Psoas muscle (tissue), 8 donors: ENCODE data around the gene C1QB. TPM values are rescaled to one million over a fixed set of nuclear protein-coding genes. Genes with fewer than 3 reads are reported as not detected.

ENCODE experiments used
- ATAC-seq, 4 donors: fragments of 200-7000 bp; cut with Tn5 transposase; one replicate each; pipeline ENCODE4 v1.9.1; 2020; ENCODE audit warnings: moderate library complexity in 3 of 4, mild to moderate bottlenecking in 2 of 4
- DNase-seq, 2 donors: peaks; one replicate each; pipeline ENCODE4 v3.0.0-alpha.2; 2020
- H3K27ac ChIP-seq: fragments of 200-600 bp; one replicate; pipeline ENCODE4 v1.8.0; 2022
- H3K27me3 ChIP-seq, 3 donors: fragments of 200-600 bp in 1 of 3; one replicate each; pipeline versions ENCODE4 v1.6.1 to v1.8.0; 2013 to 2022; ENCODE audit warnings: low read length in 2 of 3, mild to moderate bottlenecking in 2 of 3, moderate library complexity in 1 of 3; ENCODE audit not compliant: insufficient read depth in 3 of 3
- H3K36me3 ChIP-seq, 2 donors: fragments of 200-600 bp in 1 of 2; one replicate each; pipeline versions ENCODE4 v1.6.1 to v1.8.0; 2013 to 2022; ENCODE audit warnings: low read depth in 1 of 2, mild to moderate bottlenecking in 1 of 2, moderate library complexity in 1 of 2; ENCODE audit not compliant: insufficient read depth in 1 of 2
- H3K4me1 ChIP-seq: fragments of 200-600 bp; one replicate; pipeline ENCODE4 v1.8.0; 2022
- H3K4me3 ChIP-seq: fragments of 200-600 bp; one replicate; pipeline ENCODE4 v1.8.0; 2022; ENCODE audit warnings: mild to moderate bottlenecking
- H3K9me3 ChIP-seq: fragments of 200-600 bp; one replicate; pipeline ENCODE4 v1.8.0; 2022
- WGBS, 3 donors: extraction: QIAGEN DNeasy Blood & Tissue Kit; methylation state at CpG; one replicate each; pipeline versions ENCODE4 v1.1.6 to v1.1.7; 2013; 5-methylcytosine and 5-hydroxymethylcytosine counted together
- intact Hi-C, 2 donors: fragments of 100-400 bp; cut with DNase I; formaldehyde crosslinking; loops; one replicate each; pipeline versions ENCODE4 v1.11.0 to v1.14.2; 2022
- polyA plus RNA-seq, 3 donors: library from polyadenylated mRNA; stranded (reverse); fragments of 200-250 nt; gene quantifications; one replicate each; pipeline ENCODE4 v1.2.3, GENCODE V29; 2013
- total RNA-seq, 4 donors: library from RNA; stranded (reverse); fragmentation: NEBNext Ultra II Directional in 2 of 4; extraction: Animal tissue kit (Norgen Biotek cat#: 25700) in 2 of 4; gene quantifications; one replicate each; pipeline versions ENCODE4 v1.2.1 to v1.2.4, GENCODE V29; 2021 to 2023
- TF ChIP-seq, protein P1 (sequence below): fragments of 200-600 bp; IDR thresholded peaks from one replicate; pipeline ENCODE4 v1.8.0; 2022; ENCODE audit warnings: antibody characterized with exemption
- donor health status: healthy with polysubstance abuse.
- donor health status: DM: no; HTN: no; CAD: no; lungs with moderate emphysema.
- donor health status: Bipolar disorder and iron deficiency.
- donor health status: healthy.
- donor health status: DM: yes; HTN: yes; CAD: no.
- donor health status: DM: no; HTN: no; CAD: no.
- donor health status: DM: no; HTN: no; CAD: no.
- donor health status: DM: yes; HTN: yes; CAD: no.

Gene C1QB
- total and polyA plus RNA-seq, 7 donors, result 14.8 to 47.6 (median 25.6) TPM

DNA sequence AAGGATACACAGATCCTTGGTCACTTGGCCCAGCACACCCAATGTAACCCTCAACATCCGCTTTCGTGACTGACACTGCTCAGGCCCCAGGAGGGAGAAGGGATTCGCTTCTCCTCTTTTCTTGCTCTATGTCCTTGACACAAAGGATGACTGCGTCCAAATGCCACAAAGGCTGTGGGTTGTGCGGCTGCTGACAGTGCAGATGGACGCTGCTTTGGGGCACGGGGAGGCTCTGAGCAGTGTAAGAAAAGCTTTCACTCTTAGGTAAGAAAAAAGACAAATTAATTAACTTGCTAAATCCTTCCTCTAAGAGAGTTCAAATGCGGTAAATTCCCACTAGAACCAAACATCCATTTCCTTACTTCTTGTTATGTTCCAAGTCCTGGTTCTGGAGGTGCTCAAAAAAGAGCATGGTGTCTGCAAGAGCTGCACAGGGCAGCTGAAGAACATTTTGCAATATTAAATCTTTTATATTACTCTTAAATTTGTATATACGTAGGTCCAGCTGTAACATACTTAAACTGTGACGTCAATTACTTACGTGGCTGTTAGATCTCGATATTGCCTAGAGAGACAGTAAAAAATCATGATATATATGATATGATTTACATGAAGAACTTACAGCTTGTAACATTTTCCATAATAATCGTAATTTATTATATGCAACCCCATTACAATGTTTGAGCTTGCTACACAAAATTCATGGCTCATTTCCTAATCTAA, 38.2 kb downstream of the C1QB start:
- H3K27ac ChIP-seq, result no peak overlapping the region
- H3K4me1 ChIP-seq, result no peaks in the 10 kb centered on the region
- no peaks in the 10 kb centered on the region for H3K9me3 ChIP-seq
- no peak for DNase-seq
- WGBS, 3 donors, result 59 to 71% (median 64%) methylated on average over 13 of the region's 13 CpGs
- TF ChIP-seq, protein P1, sequence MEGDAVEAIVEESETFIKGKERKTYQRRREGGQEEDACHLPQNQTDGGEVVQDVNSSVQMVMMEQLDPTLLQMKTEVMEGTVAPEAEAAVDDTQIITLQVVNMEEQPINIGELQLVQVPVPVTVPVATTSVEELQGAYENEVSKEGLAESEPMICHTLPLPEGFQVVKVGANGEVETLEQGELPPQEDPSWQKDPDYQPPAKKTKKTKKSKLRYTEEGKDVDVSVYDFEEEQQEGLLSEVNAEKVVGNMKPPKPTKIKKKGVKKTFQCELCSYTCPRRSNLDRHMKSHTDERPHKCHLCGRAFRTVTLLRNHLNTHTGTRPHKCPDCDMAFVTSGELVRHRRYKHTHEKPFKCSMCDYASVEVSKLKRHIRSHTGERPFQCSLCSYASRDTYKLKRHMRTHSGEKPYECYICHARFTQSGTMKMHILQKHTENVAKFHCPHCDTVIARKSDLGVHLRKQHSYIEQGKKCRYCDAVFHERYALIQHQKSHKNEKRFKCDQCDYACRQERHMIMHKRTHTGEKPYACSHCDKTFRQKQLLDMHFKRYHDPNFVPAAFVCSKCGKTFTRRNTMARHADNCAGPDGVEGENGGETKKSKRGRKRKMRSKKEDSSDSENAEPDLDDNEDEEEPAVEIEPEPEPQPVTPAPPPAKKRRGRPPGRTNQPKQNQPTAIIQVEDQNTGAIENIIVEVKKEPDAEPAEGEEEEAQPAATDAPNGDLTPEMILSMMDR, result no peak
- peaks cover 0 to 27% (median 2%) of the 10 kb centered on the region in 3 donors for H3K27me3 ChIP-seq
- ATAC-seq, result no peak
- intact Hi-C loops, result no loop called here
- no peak overlapping the region for H3K4me3 ChIP-seq
- H3K36me3 ChIP-seq, result no peaks in the 10 kb centered on the region

DNA sequence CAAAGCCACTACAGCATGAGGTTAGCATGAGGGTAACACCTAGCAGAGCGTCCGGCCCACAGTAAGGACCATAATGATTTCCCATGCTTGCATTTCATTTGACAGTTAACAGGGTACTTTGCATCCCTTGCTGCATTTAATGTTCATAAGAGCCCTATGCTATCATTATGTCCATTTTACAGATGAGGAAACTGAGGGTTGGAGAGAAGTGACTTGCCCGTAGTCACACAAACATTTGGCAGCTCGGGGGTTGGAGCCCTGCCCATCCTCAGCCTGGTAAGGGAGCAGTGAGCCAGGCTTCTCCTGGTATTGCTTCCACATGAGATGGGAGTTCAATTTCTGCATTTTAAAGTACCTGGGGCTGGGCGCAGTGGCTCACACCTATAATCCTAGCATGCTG, 41.1 kb downstream of the C1QB start:
- no peak overlapping the region for H3K27ac ChIP-seq
- ATAC-seq (no peak), DNase-seq (no peak)
- TF ChIP-seq, protein P1, result no peak
- H3K4me3 ChIP-seq, result no peak overlapping the region
- no peaks in the 10 kb centered on the region for H3K36me3 ChIP-seq
- intact Hi-C loops, result no loop called here
- peaks cover 0 to 4% (median 2%) of the 10 kb centered on the region in 3 donors for H3K27me3 ChIP-seq
- H3K4me1 ChIP-seq, result no peaks in the 10 kb centered on the region
- WGBS, 3 donors, result 81 to 88% (median 81%) methylated on average over 5 of the region's 5 CpGs
- H3K9me3 ChIP-seq, result no peaks in the 10 kb centered on the region

DNA sequence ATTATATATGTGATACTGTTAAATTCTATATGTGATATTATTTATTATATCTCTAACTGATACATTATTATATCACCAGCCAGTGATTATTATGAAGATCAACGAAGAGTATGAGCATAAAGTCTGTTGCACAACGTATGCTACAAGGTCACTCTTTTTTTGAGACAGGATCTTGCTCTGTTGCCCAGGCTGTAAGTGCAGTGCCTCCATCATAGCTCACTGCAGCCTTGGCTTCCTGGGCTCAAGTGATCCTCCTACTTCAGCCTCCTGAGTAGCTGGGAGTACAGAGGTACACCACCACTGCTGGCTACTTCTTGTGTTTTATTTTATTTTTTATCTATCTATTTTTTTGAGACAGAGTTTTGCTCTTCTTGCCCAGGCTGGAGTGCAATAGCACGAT, 43.6 kb downstream of the C1QB start:
- Histone ChIP-seq H3K36me3 (no peaks in the 10 kb centered on the region), H3K4me1 (no peaks in the 10 kb centered on the region), H3K4me3 (no peak overlapping the region), H3K27ac (no peak overlapping the region), H3K9me3 (no peaks in the 10 kb centered on the region), H3K27me3 (peaks cover 0 to 4% (median 2%) of the 10 kb centered on the region in 3 donors)
- DNase-seq, result no peak
- no peak for ATAC-seq
- TF ChIP-seq, protein P1, result no peak
- 73 to 89% (median 87%) methylated on average over 3 of the region's 3 CpGs for WGBS, 3 donors
- intact Hi-C loops, result no loop called here

DNA sequence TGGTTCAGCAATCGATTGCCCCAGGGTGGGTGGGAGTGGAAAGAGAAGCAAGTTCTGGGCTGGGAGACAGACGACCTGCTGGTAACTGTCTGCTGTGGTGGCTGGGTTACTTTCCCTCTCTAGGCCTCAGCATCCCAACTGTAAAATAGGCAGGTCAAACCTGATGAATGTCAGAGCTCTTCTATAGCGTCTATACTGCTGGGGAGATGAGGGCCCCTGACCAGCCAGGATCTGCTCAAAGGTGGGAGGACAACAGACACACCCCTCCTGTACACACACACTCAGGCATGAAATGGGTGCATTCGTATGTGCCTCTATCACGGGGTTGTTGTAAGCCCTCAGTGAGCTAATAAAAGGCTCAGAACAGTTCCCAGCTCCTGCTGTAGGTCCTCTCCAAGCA, 44.9 kb downstream of the C1QB start:
- Histone ChIP-seq H3K4me1 (no peaks in the 10 kb centered on the region), H3K36me3 (no peaks in the 10 kb centered on the region), H3K4me3 (no peak overlapping the region), H3K27ac (no peak overlapping the region), H3K9me3 (no peaks in the 10 kb centered on the region), H3K27me3 (peaks cover 0 to 4% (median 2%) of the 10 kb centered on the region in 3 donors)
- ATAC-seq (no peak), DNase-seq (no peak)
- 65 to 80% (median 73%) methylated on average over 5 of the region's 5 CpGs for whole genome bisulfite sequencing, 3 donors
- intact Hi-C loops, result no loop called here
- TF ChIP-seq, protein P1, result no peak
